GM18511 (cell line): ENCODE data around the gene ALDH7A1.
"Not testable (repeated sequence)": the region's sequence is repeated elsewhere in the genome, so short reads cannot be mapped to it uniquely, and the experiment has no call there.

Experiments used
- ATAC-seq: cut with Tn5 transposase; IDR thresholded peaks from one replicate; pipeline ENCODE4 v1.9.1; 2021; ENCODE audit warnings: mild to moderate bottlenecking, moderate library complexity; ENCODE audit not compliant: unreplicated experiment

Gene ALDH7A1

GRCh38 chr5:126536874-126537273 lies 58.1 kb downstream of the ALDH7A1 start:
- no peak for ATAC-seq

GRCh38 chr5:126535856-126536545 lies 59.0 kb downstream of the ALDH7A1 start:
- no peak for ATAC-seq

- no peak for ATAC-seq
Observed at GRCh38 chr5:126534553-126534952, 60.5 kb downstream of the ALDH7A1 start.

- ATAC-seq = no peak
Observed at GRCh38 chr5:126531543-126532120, 63.4 kb downstream of the ALDH7A1 start.

- no peak for ATAC-seq
Observed at GRCh38 chr5:126527892-126528291, 67.1 kb downstream of the ALDH7A1 start.

- no peak for ATAC-seq
Observed at GRCh38 chr5:126527158-126527557, 67.9 kb downstream of the ALDH7A1 start.

GRCh38 chr5:126526493-126526892 lies 68.5 kb downstream of the ALDH7A1 start:
- ATAC-seq = no peak

- ATAC-seq = no peak
Observed at GRCh38 chr5:126525630-126526245, 69.3 kb downstream of the ALDH7A1 start.

GRCh38 chr5:126523818-126524510 lies 71.1 kb downstream of the ALDH7A1 start:
- ATAC-seq = no peak

GRCh38 chr5:126521130-126521529 lies 73.9 kb downstream of the ALDH7A1 start:
- no peak for ATAC-seq

- no peak for ATAC-seq
Observed at GRCh38 chr5:126520593-126520953, 74.4 kb downstream of the ALDH7A1 start.

GRCh38 chr5:126519637-126520592 lies 75.1 kb downstream of the ALDH7A1 start:
- ATAC-seq = no peak

GRCh38 chr5:126519223-126519622 lies 75.8 kb downstream of the ALDH7A1 start:
- ATAC-seq = not testable (repeated sequence)

- no peak for ATAC-seq
Observed at GRCh38 chr5:126516852-126517251, 78.2 kb downstream of the ALDH7A1 start.

GRCh38 chr5:126516133-126516532 lies 78.9 kb downstream of the ALDH7A1 start:
- ATAC-seq = no peak

GRCh38 chr5:126515337-126515736 lies 79.7 kb downstream of the ALDH7A1 start:
- no peak for ATAC-seq

- no peak for ATAC-seq
Observed at GRCh38 chr5:126514558-126515141, 80.4 kb downstream of the ALDH7A1 start.

- no peak for ATAC-seq
Observed at GRCh38 chr5:126514131-126514557, 80.9 kb downstream of the ALDH7A1 start.

GRCh38 chr5:126513703-126514102 lies 81.3 kb downstream of the ALDH7A1 start:
- ATAC-seq = no peak

- ATAC-seq = no peak
Observed at GRCh38 chr5:126513302-126513701, 81.7 kb downstream of the ALDH7A1 start.
